Ectodermal cell (in vitro differentiated cells): Measurements from ENCODE around the gene BCL7A.

ENCODE experiments used
- H3K27ac ChIP-seq: 2 replicates; pipeline ENCODE4 v1.7.0; 2013; ENCODE audit warnings: mild to moderate bottlenecking, low read depth, low read length; ENCODE audit not compliant: insufficient read depth, poor library complexity, severe bottlenecking
- H3K27me3 ChIP-seq: 2 replicates; pipeline ENCODE4 v1.7.0; 2013; ENCODE audit warnings: mild to moderate bottlenecking, low read length; ENCODE audit not compliant: insufficient read depth, control insufficient read depth, poor library complexity, severe bottlenecking
- H3K36me3 ChIP-seq: one replicate; pipeline ENCODE4 v1.7.0; 2013; ENCODE audit warnings: low read length; ENCODE audit not compliant: control insufficient read depth, insufficient read depth
- H3K4me1 ChIP-seq: one replicate; pipeline ENCODE4 v1.7.0; 2013; ENCODE audit warnings: low read length; ENCODE audit not compliant: control insufficient read depth, insufficient read depth
- H3K4me3 ChIP-seq: 2 replicates; pipeline ENCODE4 v1.7.0; 2013; ENCODE audit warnings: low read depth, low read length, control low read depth; ENCODE audit not compliant: insufficient read depth
- H3K9me3 ChIP-seq: 2 replicates; pipeline ENCODE4 v1.7.0; 2013; ENCODE audit warnings: mild to moderate bottlenecking, low read length, moderate library complexity; ENCODE audit not compliant: control insufficient read depth
- WGBS, 2 experiments: methylation state at CpG; one replicate each; pipeline ENCODE4 v1.1.7; 2013; ENCODE audit warnings: missing lambda C conversion rate in 2 of 2; 5-methylcytosine and 5-hydroxymethylcytosine counted together

BCL7A gene

DNA sequence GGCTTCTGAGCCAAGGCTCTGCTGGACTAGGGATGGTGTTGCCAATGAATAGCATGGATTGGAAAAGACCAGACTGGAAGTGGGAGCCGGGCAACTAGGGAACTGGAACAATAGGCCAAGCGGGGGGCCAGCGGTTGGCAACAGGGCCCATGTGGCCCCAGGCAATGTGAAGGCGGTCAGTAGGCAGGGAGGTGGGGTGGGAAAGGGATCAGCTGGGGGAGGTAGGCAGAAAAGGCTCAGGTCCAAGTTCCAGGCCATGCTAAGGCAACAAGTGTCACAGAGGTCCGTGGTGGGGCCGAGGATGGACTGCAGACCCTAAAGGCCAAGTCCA lies 42.0 kb downstream of the BCL7A start:
- H3K4me1 ChIP-seq, result peaks cover 19% of the 10 kb centered on the region
- 56 to 57% methylated on average over 6 of the region's 6 CpGs for WGBS, 2 experiments
- no peak overlapping the region for H3K4me3 ChIP-seq
- H3K36me3 ChIP-seq, result peaks cover 12% of the 10 kb centered on the region
- peak overlapping the region; percentile 68 for H3K27ac ChIP-seq
- H3K9me3 ChIP-seq, result no peaks in the 10 kb centered on the region
- no peaks in the 10 kb centered on the region for H3K27me3 ChIP-seq

DNA sequence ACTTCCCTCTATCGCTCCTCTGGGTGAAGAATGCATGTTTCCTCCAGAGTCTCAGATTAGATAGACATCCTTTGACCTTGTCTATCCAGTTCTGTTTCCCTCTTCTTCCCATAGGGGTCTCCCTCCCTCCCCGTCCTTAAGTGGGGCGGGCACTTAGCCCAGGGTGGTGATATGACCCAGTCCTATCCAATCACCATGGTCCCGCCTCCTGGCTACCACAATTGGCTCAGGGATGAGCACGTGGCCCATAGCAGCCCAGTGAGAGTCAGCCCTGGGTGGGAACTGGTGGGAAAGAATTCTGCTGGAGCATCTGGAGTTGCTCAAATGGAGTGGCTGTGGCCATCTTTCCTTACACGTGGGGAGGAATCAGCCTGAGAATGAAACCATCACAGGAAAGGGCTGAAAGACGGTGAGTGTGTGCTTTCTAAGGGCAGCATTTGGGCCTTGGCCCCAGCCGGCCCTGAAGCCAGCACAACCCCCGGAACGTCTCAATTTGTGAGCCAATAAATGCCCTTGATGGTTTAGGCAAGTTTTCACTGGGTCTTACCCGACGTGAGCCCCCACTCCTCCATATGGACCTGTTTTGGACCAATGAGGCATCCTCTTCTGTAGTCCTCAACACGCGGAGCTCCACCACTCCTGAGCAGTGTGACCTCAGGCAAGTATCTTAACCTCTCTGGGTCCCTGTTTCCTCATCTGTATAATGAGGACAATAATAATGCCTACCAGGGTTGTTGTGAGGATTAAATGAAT lies 42.5 kb downstream of the BCL7A start:
- Histone ChIP-seq H3K4me3 (no peak overlapping the region), H3K27ac (no peak overlapping the region), H3K4me1 (peaks cover 19% of the 10 kb centered on the region), H3K9me3 (no peaks in the 10 kb centered on the region), H3K36me3 (peaks cover 7% of the 10 kb centered on the region), H3K27me3 (no peaks in the 10 kb centered on the region)
- 61% methylated on average over 14 of the region's 14 CpGs for WGBS, 2 experiments

GRCh38 chr12:122064780-122065588 lies 43.3 kb downstream of the BCL7A start:
- Histone ChIP-seq H3K36me3 (peaks cover 6% of the 10 kb centered on the region), H3K27me3 (no peaks in the 10 kb centered on the region), H3K27ac (peak overlapping the region; percentile 55), H3K4me3 (no peak overlapping the region), H3K9me3 (no peaks in the 10 kb centered on the region), H3K4me1 (peaks cover 19% of the 10 kb centered on the region)
- WGBS, 2 experiments, result 56 to 57% methylated on average over 16 of the region's 16 CpGs

- no peak overlapping the region for H3K4me3 ChIP-seq
- no peaks in the 10 kb centered on the region for H3K36me3 ChIP-seq
- H3K27ac ChIP-seq, result no peak overlapping the region
- H3K4me1 ChIP-seq, result peaks cover 26% of the 10 kb centered on the region
- no peaks in the 10 kb centered on the region for H3K9me3 ChIP-seq
- WGBS, 2 experiments, result 97% methylated on average over 5 of the region's 5 CpGs
- H3K27me3 ChIP-seq, result no peaks in the 10 kb centered on the region
Measured at GRCh38 chr12:122067548-122067947, 45.9 kb downstream of the BCL7A start.

GRCh38 chr12:122067966-122068365 lies 46.3 kb downstream of the BCL7A start:
- 90 to 91% methylated on average over 13 of the region's 13 CpGs for WGBS, 2 experiments
- Histone ChIP-seq H3K27ac (no peak overlapping the region), H3K27me3 (no peaks in the 10 kb centered on the region), H3K9me3 (no peaks in the 10 kb centered on the region), H3K36me3 (no peaks in the 10 kb centered on the region), H3K4me1 (peaks cover 26% of the 10 kb centered on the region), H3K4me3 (no peak overlapping the region)

DNA sequence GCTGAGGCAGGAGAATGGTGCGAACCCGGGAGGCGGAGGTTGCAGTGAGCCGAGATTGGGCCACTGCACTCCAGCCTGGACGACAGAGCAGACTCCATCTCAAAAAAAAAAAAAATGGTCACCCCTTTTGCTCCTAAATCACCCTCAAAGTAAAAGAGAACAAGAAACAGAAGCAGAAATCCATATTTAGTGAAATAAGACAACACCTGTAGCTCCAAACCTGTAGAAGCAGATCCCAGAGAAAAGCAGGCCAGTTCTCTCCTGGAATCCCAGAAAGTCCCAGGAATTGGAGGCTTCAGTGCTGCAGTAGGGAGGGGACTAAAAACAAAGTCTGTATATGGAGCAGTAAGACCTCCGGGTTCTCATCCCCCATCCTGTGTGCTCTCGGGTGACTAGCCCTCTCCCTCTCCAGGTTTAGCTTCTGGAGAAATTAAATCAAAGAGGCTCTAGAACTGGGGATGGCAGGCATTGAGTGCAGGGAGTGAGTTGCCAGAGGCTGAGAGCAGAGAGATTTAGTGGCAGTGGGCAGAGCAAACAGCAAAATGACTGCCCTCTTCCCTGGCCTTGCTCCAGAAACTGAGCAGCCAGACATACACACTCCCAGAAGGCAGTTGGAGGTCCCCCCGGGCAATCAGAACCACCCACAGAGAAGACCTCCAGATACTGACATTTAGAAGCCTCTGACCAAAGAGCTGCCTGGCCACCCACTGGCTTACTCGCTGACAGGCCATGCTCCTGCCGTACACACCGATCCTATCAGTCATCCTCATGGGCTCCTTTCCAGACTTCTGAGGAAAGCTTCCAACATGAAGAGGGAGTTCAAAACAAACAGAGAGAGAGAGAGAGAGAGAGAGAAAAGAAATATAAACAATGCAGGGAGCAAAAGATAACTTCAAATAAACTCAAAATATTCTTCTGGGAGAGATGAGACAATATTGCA lies 50.6 kb downstream of the BCL7A start:
- peaks cover 9% of the 10 kb centered on the region for H3K4me1 ChIP-seq
- H3K27ac ChIP-seq, result no peak overlapping the region
- no peaks in the 10 kb centered on the region for H3K9me3 ChIP-seq
- H3K27me3 ChIP-seq, result peaks cover 6% of the 10 kb centered on the region
- 64% methylated on average over 11 of the region's 11 CpGs for WGBS, 2 experiments
- H3K36me3 ChIP-seq, result no peaks in the 10 kb centered on the region
- H3K4me3 ChIP-seq, result no peak overlapping the region

GRCh38 chr12:122073815-122074214 lies 52.1 kb downstream of the BCL7A start:
- no peaks in the 10 kb centered on the region for H3K9me3 ChIP-seq
- WGBS, 2 experiments, result 75 to 87% methylated on average over 1 of the region's 1 CpG
- H3K27me3 ChIP-seq, result peaks cover 10% of the 10 kb centered on the region

DNA sequence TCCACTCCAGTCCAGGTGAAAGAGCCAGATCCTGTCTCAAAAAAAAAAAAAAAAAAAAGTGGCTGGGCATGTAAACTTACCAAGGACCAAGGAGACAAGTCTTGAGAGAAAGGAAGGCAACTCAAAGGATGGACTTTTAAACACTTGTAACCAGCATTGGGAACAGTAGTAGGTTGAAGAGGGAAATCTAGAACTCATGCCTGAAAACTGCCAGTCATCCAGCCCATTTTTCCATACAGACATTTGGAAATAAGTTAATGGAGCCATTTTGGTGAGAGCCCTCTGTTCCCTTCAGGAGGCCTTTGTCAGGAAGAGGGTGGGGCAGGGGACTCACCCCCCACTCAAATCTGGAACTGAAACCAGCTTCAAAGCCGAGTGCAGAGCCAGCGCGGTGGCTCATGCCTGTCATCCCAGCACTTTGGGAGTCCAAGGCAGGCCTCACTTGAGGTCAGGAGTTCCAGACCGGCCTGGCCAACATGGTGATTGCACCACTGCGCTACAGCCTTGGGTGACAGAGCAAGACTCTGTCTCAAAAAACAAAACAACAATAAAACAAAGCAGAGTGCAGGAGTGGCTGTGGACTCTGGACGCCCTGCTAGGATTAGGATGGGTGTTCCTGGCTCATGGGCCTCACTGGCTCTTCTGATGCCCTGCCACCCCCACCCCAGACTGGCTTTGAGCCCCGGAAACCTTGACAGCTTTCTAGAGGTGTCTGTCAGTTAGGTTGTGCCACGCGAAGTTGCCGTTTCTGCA lies 55.2 kb downstream of the BCL7A start:
- peaks cover 41% of the 10 kb centered on the region for H3K27me3 ChIP-seq
- H3K9me3 ChIP-seq, result no peaks in the 10 kb centered on the region
- no peak overlapping the region for H3K4me3 ChIP-seq
- no peak overlapping the region for H3K27ac ChIP-seq
- H3K36me3 ChIP-seq, result no peaks in the 10 kb centered on the region
- peaks cover 23% of the 10 kb centered on the region for H3K4me1 ChIP-seq
- WGBS, 2 experiments, result 93% methylated on average over 10 of the region's 10 CpGs

More at GRCh38 chr12:122073815-122074214, 52.1 kb downstream of the BCL7A start:
- H3K36me3 ChIP-seq, result no peaks in the 10 kb centered on the region
- no peak overlapping the region for H3K4me3 ChIP-seq
- H3K4me1 ChIP-seq, result peaks cover 9% of the 10 kb centered on the region
- H3K27ac ChIP-seq, result no peak overlapping the region

GRCh38 chr12:122078141-122079032 lies 56.7 kb downstream of the BCL7A start, which contains the start of gene MLXIP:
MLXIP (plus strand) TSS chr12:122078756; CDS start chr12:122078854, 98 bp downstream.
- 1% methylated on average over 113 of the region's 113 CpGs for WGBS, 2 experiments
- Histone ChIP-seq H3K4me3 (peak within 1 kb of the TSS; percentile 45), H3K4me1 (peaks cover 15% of the 10 kb centered on the region), H3K9me3 (no peaks in the 10 kb centered on the region), H3K27ac (no peak within 1 kb of the TSS), H3K36me3 (no peaks in the 10 kb centered on the region), H3K27me3 (peaks cover 42% of the 10 kb centered on the region)
